SU-DHL-6 (cell line): ENCODE results near the gene GALNT10.

Experiments
- H2AFZ ChIP-seq: fragments of 200-600 bp; sonication (generic); 2 replicates; pipeline ENCODE4 v1.6.1; 2014; ENCODE audit warnings: low read depth, mild to moderate bottlenecking, moderate library complexity, mixed read lengths, antibody characterized with exemption, low read length; ENCODE audit not compliant: severe bottlenecking
- H3F3A ChIP-seq: fragments of 200-600 bp; shearing (Covaris generic); 2 replicates; pipeline ENCODE4 v1.6.0; 2016; ENCODE audit warnings: antibody characterized with exemption, mild to moderate bottlenecking; ENCODE audit not compliant: insufficient read depth
- H3K27ac ChIP-seq: fragments of 200-600 bp; sonication (generic); 2 replicates; pipeline ENCODE4 v1.5.1; 2016; ENCODE audit warnings: low read depth, mild to moderate bottlenecking, low read length, moderate library complexity, mixed read lengths
- H3K27me3 ChIP-seq: fragments of 200-600 bp; sonication (generic), shearing (Covaris generic); 2 replicates; pipeline ENCODE4 v1.6.0; 2014; ENCODE audit warnings: mild to moderate bottlenecking, low read length
- H3K36me3 ChIP-seq: fragments of 200-600 bp; sonication (generic); 2 replicates; pipeline ENCODE4 v1.6.1; 2014; ENCODE audit warnings: mild to moderate bottlenecking, low read length, mixed read lengths
- H3K4me2 ChIP-seq: fragments of 300-600, 200-600 bp; shearing (Covaris generic), sonication (generic); 2 replicates; pipeline ENCODE4 v1.6.0; 2014; ENCODE audit warnings: low read length, low read depth, mild to moderate bottlenecking; ENCODE audit not compliant: poor library complexity, severe bottlenecking
- H3K4me3 ChIP-seq: fragments of 200-600 bp; sonication (generic); 2 replicates; pipeline ENCODE4 v1.5.1; 2014; ENCODE audit warnings: antibody characterized with exemption, low read length, mild to moderate bottlenecking, mixed read lengths; ENCODE audit not compliant: insufficient read depth, poor library complexity, severe bottlenecking
- H3K79me2 ChIP-seq: fragments of 200-600 bp; sonication (generic); 2 replicates; pipeline ENCODE4 v1.6.1; 2014; ENCODE audit warnings: mild to moderate bottlenecking, low read length, moderate library complexity; ENCODE audit not compliant: insufficient read depth
- H3K9ac ChIP-seq: fragments of 200-600 bp; sonication (generic); 2 replicates; pipeline ENCODE4 v1.7.0; 2014; ENCODE audit warnings: mild to moderate bottlenecking, low read length
- H3K9me2 ChIP-seq: fragments of 200-600 bp; sonication (generic); replicated peaks from 2 replicates; pipeline ENCODE4 v1.6.1; 2014; ENCODE audit warnings: low read length; ENCODE audit not compliant: insufficient read depth
- H3K9me3 ChIP-seq: fragments of 200-600 bp; sonication (generic); 2 replicates; pipeline ENCODE4 v1.6.1; 2014; ENCODE audit warnings: low read length, mixed read lengths; ENCODE audit not compliant: insufficient read depth
- H4K20me1 ChIP-seq: fragments of 200-600 bp; sonication (generic); 2 replicates; pipeline ENCODE4 v1.6.1; 2014; ENCODE audit warnings: low read depth, mild to moderate bottlenecking, antibody characterized with exemption, low read length, moderate library complexity, mixed read lengths
- EZH2phosphoT487 ChIP-seq: fragments of 200-600 bp; sonication (generic), shearing (Covaris generic); conservative IDR thresholded peaks from 2 replicates; pipeline ENCODE4 v1.6.1; 2018; ENCODE audit warnings: mild to moderate bottlenecking, antibody characterized with exemption, low read length, moderate library complexity, mixed read lengths
- TF ChIP-seq, protein P1 (sequence below): fragments of 200-600 bp; sonication (generic); IDR thresholded peaks from one replicate; pipeline ENCODE4 v1.5.1; 2017; ENCODE audit warnings: antibody characterized with exemption, mild to moderate bottlenecking, low read length, moderate library complexity; ENCODE audit not compliant: insufficient read depth, poor library complexity, severe bottlenecking

The GALNT10 gene

DNA sequence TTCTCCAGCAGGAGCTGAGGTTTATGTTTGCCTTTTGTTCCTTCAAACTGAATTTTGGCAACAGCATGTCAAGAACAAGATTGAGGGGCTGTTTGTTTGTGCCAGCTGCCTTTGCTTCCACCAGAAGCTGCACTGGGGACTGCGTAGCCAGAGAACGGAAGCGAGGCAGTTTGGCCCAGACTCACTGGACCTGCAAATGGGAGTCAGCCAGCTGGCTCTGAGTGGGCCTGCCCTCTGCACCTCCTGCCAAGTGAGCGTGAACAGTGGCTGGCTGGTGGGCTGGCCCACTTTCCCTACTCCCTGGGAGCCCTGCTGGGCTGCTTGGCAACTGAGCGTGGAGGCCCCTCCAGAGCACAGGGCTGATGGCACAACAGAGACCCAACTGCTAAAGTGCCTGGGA, 111.6 kb downstream of the GALNT10 start:
- Histone ChIP-seq H3K4me2 (no peak overlapping the region), H3K79me2 (no peaks in the 10 kb centered on the region), H3K27ac (no peak overlapping the region), H3K36me3 (no peaks in the 10 kb centered on the region), H3K4me3 (no peak overlapping the region), H4K20me1 (no peaks in the 10 kb centered on the region), H3K9me3 (no peaks in the 10 kb centered on the region), H3K9ac (no peak overlapping the region), H2AFZ (no peak overlapping the region), H3F3A (no peaks in the 10 kb centered on the region), H3K27me3 (no peaks in the 10 kb centered on the region), H3K9me2 (no peaks in the 10 kb centered on the region)
- TF ChIP-seq EZH2phosphoT487: no peak
- TF ChIP-seq, protein P1, sequence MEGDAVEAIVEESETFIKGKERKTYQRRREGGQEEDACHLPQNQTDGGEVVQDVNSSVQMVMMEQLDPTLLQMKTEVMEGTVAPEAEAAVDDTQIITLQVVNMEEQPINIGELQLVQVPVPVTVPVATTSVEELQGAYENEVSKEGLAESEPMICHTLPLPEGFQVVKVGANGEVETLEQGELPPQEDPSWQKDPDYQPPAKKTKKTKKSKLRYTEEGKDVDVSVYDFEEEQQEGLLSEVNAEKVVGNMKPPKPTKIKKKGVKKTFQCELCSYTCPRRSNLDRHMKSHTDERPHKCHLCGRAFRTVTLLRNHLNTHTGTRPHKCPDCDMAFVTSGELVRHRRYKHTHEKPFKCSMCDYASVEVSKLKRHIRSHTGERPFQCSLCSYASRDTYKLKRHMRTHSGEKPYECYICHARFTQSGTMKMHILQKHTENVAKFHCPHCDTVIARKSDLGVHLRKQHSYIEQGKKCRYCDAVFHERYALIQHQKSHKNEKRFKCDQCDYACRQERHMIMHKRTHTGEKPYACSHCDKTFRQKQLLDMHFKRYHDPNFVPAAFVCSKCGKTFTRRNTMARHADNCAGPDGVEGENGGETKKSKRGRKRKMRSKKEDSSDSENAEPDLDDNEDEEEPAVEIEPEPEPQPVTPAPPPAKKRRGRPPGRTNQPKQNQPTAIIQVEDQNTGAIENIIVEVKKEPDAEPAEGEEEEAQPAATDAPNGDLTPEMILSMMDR: no peak

DNA sequence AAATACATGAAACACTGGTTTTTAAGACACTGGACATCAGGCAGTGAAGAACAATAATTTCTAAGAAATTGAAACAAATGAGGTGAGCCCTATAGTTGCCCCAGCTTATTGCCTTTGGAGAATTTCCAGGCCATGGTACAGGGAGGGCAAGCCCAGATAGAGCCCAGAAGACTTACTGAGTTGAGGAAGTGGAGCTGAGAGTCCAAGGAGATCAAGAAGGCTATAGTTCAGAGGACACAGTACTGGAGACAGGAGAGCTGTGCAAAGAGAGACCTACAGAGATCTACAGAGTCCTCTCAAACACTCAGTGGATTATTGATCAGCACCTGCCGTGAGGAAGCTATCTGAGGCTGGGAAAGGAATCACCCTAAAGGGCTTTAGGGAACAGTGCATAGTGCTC, 112.6 kb downstream of the GALNT10 start:
- no peak for TF ChIP-seq EZH2phosphoT487
- TF ChIP-seq, protein P1: no peak
- Histone ChIP-seq H3F3A (no peaks in the 10 kb centered on the region), H3K4me2 (no peak overlapping the region), H3K79me2 (no peaks in the 10 kb centered on the region), H3K36me3 (no peaks in the 10 kb centered on the region), H4K20me1 (no peaks in the 10 kb centered on the region), H3K27ac (no peak overlapping the region), H3K27me3 (no peaks in the 10 kb centered on the region), H2AFZ (no peak overlapping the region), H3K9ac (no peak overlapping the region), H3K9me2 (no peaks in the 10 kb centered on the region), H3K4me3 (no peak overlapping the region), H3K9me3 (no peaks in the 10 kb centered on the region)

DNA sequence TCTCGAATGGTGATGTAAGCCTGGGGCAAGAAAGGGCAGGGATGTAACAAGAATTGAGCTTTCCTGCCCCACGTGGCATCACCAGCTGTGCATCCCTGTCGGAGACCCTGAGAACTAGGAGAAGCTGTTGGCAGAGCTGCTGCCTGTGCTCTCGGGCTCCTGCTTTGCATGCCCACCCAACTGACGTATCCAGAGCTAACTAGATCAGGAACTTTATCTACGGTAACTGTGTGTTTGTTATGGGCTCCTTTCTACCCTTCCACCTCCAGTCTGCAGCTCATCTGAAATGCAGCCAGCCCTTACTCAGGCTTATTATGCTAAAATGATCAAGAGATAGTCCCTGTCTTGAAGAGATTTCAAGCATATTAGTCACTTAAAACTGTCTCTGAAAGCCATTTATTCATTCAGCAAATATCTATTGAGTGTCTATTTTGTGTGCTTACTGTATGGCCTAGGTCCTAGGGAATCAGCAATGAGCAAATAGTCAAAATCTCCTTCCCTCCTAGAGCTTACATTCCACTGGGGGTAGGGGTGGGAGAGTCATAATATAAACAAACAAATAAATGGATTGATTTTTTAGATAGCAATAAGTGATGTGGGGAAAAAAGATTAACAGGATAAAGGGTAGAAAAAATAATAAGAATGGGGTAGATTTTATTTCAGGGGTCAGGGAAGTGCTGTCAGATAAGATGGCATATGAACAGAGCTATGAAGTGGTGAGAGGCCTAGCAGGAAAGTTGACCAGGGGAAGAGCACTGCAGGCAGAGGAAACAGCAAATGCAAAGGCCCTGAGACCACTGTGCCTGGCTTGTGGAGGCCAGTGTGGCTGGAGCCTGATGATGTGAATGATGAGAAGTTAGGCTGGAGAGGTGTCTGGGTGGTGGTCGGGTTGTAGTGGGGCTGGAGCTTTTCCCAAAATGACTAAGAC, 118.2 kb downstream of the GALNT10 start:
- TF ChIP-seq, protein P1: no peak
- TF ChIP-seq EZH2phosphoT487: no peak
- Histone ChIP-seq H3K27me3 (no peaks in the 10 kb centered on the region), H3K9ac (no peak overlapping the region), H3F3A (no peaks in the 10 kb centered on the region), H4K20me1 (no peaks in the 10 kb centered on the region), H3K27ac (no peak overlapping the region), H3K4me3 (no peak overlapping the region), H3K9me2 (no peaks in the 10 kb centered on the region), H3K9me3 (no peaks in the 10 kb centered on the region), H3K36me3 (no peaks in the 10 kb centered on the region), H2AFZ (no peak overlapping the region), H3K79me2 (no peaks in the 10 kb centered on the region), H3K4me2 (no peak overlapping the region)
